PC-3 (cell line): ENCODE measurements around the gene TMEM125. TPM values are rescaled to one million over a fixed set of nuclear protein-coding genes. Genes with fewer than 3 reads are reported as not detected.
A peak's percentile ranks its signal among the peaks of the same experiment; 100 is the strongest.

Source experiments
- ATAC-seq: fragments of 200-7000 bp; cut with Tn5 transposase; 2 replicates; pipeline ENCODE4 v1.9.1; 2020; ENCODE audit warnings: mild to moderate bottlenecking, moderate library complexity
- BruUV-seq: library from RNA; stranded (reverse); fragments of 400-500 nt; replicated peaks from 2 replicates; lab custom pipeline; 2021; lab: Mats Ljungman, UMichigan
- CTCF ChIA-PET: fragments of 300-600 bp; sonication (Branson Sonifier 250); formaldehyde crosslinking; loops from one replicate; lab custom pipeline; 2022; ENCODE audit warnings: antibody characterized with exemption; lab: Charles Lee
- POLR2A ChIA-PET: fragments of 300-600 bp; sonication (Branson Sonifier 250); formaldehyde crosslinking; loops from one replicate; lab custom pipeline; 2022; ENCODE audit warnings: antibody characterized with exemption; ENCODE audit not compliant: unreplicated experiment; lab: Charles Lee
- DNase-seq: peaks from one replicate; pipeline ENCODE4 v3.0.0-alpha.2; 2015
- H2AFZ ChIP-seq: fragments of 300-600 bp; sonication (generic); 2 replicates; pipeline ENCODE4 v1.6.0; 2016; ENCODE audit warnings: antibody characterized with exemption, low read length
- H3F3A ChIP-seq: fragments of 300-600 bp; sonication (generic); one replicate; pipeline ENCODE4 v1.6.0; 2017; ENCODE audit warnings: antibody characterized with exemption, low read length, control low read depth, mild to moderate bottlenecking; ENCODE audit not compliant: unreplicated experiment
- H3K27ac ChIP-seq: fragments of 300-600 bp; sonication (generic); 2 replicates; pipeline ENCODE4 v1.5.1; 2016; ENCODE audit warnings: mild to moderate bottlenecking, low read length
- H3K27me3 ChIP-seq: fragments of 300-600 bp; sonication (generic); 2 replicates; pipeline ENCODE4 v1.6.1; 2016; ENCODE audit warnings: low read length, mixed read lengths
- H3K36me3 ChIP-seq: fragments of 300-600 bp; sonication (generic); 2 replicates; pipeline ENCODE4 v1.6.1; 2016; ENCODE audit warnings: low read depth, mixed run types, low read length, mixed read lengths
- H3K4me1 ChIP-seq: fragments of 300-600 bp; sonication (generic); 2 replicates; pipeline ENCODE4 v1.5.1; 2016; ENCODE audit warnings: low read length; ENCODE audit not compliant: insufficient read depth
- H3K4me2 ChIP-seq: fragments of 300-600 bp; sonication (generic); 2 replicates; pipeline ENCODE4 v1.6.0; 2016; ENCODE audit warnings: low read length
- H3K4me3 ChIP-seq: fragments of 300-600 bp; sonication (generic); 2 replicates; pipeline ENCODE4 v1.5.1; 2016; ENCODE audit warnings: mild to moderate bottlenecking, low read length, mixed read lengths
- H3K79me2 ChIP-seq: fragments of 300-600 bp; sonication (generic); 2 replicates; pipeline ENCODE4 v1.6.1; 2017; ENCODE audit warnings: low read length, mixed read lengths
- H3K9ac ChIP-seq: fragments of 300-600 bp; sonication (generic); 2 replicates; pipeline ENCODE4 v1.6.0; 2016; ENCODE audit warnings: mild to moderate bottlenecking, low read length
- H3K9me2 ChIP-seq: fragments of 300-600 bp; sonication (generic); replicated peaks from 2 replicates; pipeline ENCODE4 v1.6.1; 2016; ENCODE audit warnings: mixed run types, low read length, mixed read lengths
- H3K9me3 ChIP-seq: fragments of 300-600 bp; sonication (generic); 2 replicates; pipeline ENCODE4 v1.6.1; 2016; ENCODE audit warnings: low read length, mixed read lengths
- H4K20me1 ChIP-seq: fragments of 300-600 bp; sonication (generic); 2 replicates; pipeline ENCODE4 v1.6.1; 2016; ENCODE audit warnings: low read length, mixed read lengths
- CTCF ChIP-seq: fragments of 300-600 bp; sonication (generic); conservative IDR thresholded peaks from 2 replicates; pipeline ENCODE4 v1.5.1; 2017; ENCODE audit warnings: antibody characterized with exemption, low read depth, mild to moderate bottlenecking, low read length
- EZH2 ChIP-seq: fragments of 300-600 bp; sonication (generic); IDR thresholded peaks from one replicate; pipeline ENCODE4 v1.6.1; 2017; ENCODE audit warnings: antibody characterized with exemption, mild to moderate bottlenecking, low read length; ENCODE audit not compliant: unreplicated experiment
- EZH2phosphoT487 ChIP-seq: fragments of 300-600 bp; sonication (generic); IDR thresholded peaks from 2 replicates; pipeline ENCODE4 v1.6.1; 2018; ENCODE audit warnings: mild to moderate bottlenecking, antibody characterized with exemption, low read length, borderline replicate concordance
- intact Hi-C: fragments of 100-400 bp; cut with micrococcal nuclease; formaldehyde crosslinking; loops from 2 replicates; pipeline ENCODE4 v1.9.0; 2023
- total RNA-seq: library from RNA; depleted of rRNA; stranded (reverse); fragments of >200 nt; gene quantifications from 2 replicates; pipeline ENCODE4 v1.2.3, GENCODE V29; 2014

Gene TMEM125
- total RNA-seq, 1 experiment from 2014 or later = 9.8 TPM

- H3K27ac ChIP-seq = no peak overlapping the region
- H3K9me3 ChIP-seq = no peaks in the 10 kb centered on the region
- no peaks in the 10 kb centered on the region for H3K79me2 ChIP-seq
- BruUV-seq = no TSS peak
- no peaks in the 10 kb centered on the region for H3K27me3 ChIP-seq
- TF ChIP-seq EZH2 = no peak
- TF ChIP-seq CTCF = no peak
- TF ChIP-seq EZH2phosphoT487 = no peak
- no peaks in the 10 kb centered on the region for H3F3A ChIP-seq
- H2AFZ ChIP-seq = no peak overlapping the region
- intact Hi-C loops = no loop called here
- H3K9me2 ChIP-seq = no peaks in the 10 kb centered on the region
- ATAC-seq (no peak), DNase-seq (no peak)
- H3K4me2 ChIP-seq = no peak overlapping the region
- H3K4me3 ChIP-seq = no peak overlapping the region
- ChIA-PET CTCF (no interaction called here), POLR2A (no interaction called here)
- no peaks in the 10 kb centered on the region for H3K36me3 ChIP-seq
- no peaks in the 10 kb centered on the region for H4K20me1 ChIP-seq
- H3K4me1 ChIP-seq = no peaks in the 10 kb centered on the region
- H3K9ac ChIP-seq = no peak overlapping the region
These were observed 48.0 kb upstream of the TMEM125 start for GRCh38 chr1:43221797-43222196.

- Histone ChIP-seq H4K20me1 (no peaks in the 10 kb centered on the region), H3K36me3 (no peaks in the 10 kb centered on the region), H3K4me3 (no peak overlapping the region), H3K79me2 (no peaks in the 10 kb centered on the region), H3K4me2 (no peak overlapping the region), H3K9me2 (no peaks in the 10 kb centered on the region), H3K27me3 (no peaks in the 10 kb centered on the region), H3K9ac (no peak overlapping the region), H3K27ac (no peak overlapping the region), H2AFZ (no peak overlapping the region), H3F3A (no peaks in the 10 kb centered on the region), H3K4me1 (no peaks in the 10 kb centered on the region; the same call in 1 of the 2 replicates), H3K9me3 (no peaks in the 10 kb centered on the region)
- intact Hi-C loops = no loop called here
- ChIA-PET POLR2A (no interaction called here), CTCF (no interaction called here)
- DNase-seq (no peak), ATAC-seq (no peak)
- no peak for TF ChIP-seq EZH2phosphoT487
- no peak for TF ChIP-seq CTCF
- TF ChIP-seq EZH2 = no peak
- no TSS peak for BruUV-seq
These were observed 46.9 kb upstream of the TMEM125 start for GRCh38 chr1:43222879-43223278.

GRCh38 chr1:43225168-43225567 lies 44.6 kb upstream of the TMEM125 start:
- TF ChIP-seq CTCF = peak; percentile 28; the same call in 1 of the 2 replicates
- TF ChIP-seq EZH2 = no peak
- Histone ChIP-seq H3K27ac (no peak overlapping the region), H3K9ac (no peak overlapping the region), H3K4me1 (no peaks in the 10 kb centered on the region; the same call in 1 of the 2 replicates), H3K36me3 (no peaks in the 10 kb centered on the region), H3K79me2 (no peaks in the 10 kb centered on the region), H3K9me2 (no peaks in the 10 kb centered on the region), H3F3A (no peaks in the 10 kb centered on the region), H3K27me3 (no peaks in the 10 kb centered on the region), H2AFZ (no peak overlapping the region), H3K4me3 (no peak overlapping the region), H3K4me2 (no peak overlapping the region), H4K20me1 (no peaks in the 10 kb centered on the region), H3K9me3 (no peaks in the 10 kb centered on the region)
- POLR2A ChIA-PET = no interaction called here
- no TSS peak for BruUV-seq
- CTCF ChIA-PET = no interaction called here
- intact Hi-C loops = loop anchor here (5.0 kb wide), 2 partner anchors 172 to 302 kb away; no protein-coding TSS in a partner anchor
- DNase-seq = peak; percentile 40
- no peak for ATAC-seq
